Chondrocyte (in vitro differentiated cells): ENCODE data around the gene TOM1L2. TPM values are rescaled to one million over a fixed set of nuclear protein-coding genes. Genes with fewer than 3 reads are reported as not detected.
A peak's percentile ranks its signal among the peaks of the same experiment; 100 is the strongest.

Experiments used
- DNase-seq: peaks from one replicate; pipeline ENCODE4 v3.0.0; 2021; ENCODE audit warnings: mixed read lengths, low spot score
- H3K27ac Mint-ChIP-seq: one replicate; pipeline ENCODE4 v1.8.0; 2021; ENCODE audit warnings: mild to moderate bottlenecking, moderate library complexity, mixed read lengths; ENCODE audit not compliant: unreplicated experiment
- H3K27me3 Mint-ChIP-seq: 2 replicates; pipeline ENCODE4 v1.8.0; 2021; ENCODE audit warnings: low read depth, mixed read lengths
- H3K36me3 Mint-ChIP-seq: 2 replicates; pipeline ENCODE4 v1.8.0; 2021; ENCODE audit warnings: low read depth, mixed read lengths
- H3K4me1 Mint-ChIP-seq: 2 replicates; pipeline ENCODE4 v1.8.0; 2021; ENCODE audit warnings: low read depth, mild to moderate bottlenecking, mixed read lengths
- H3K4me3 Mint-ChIP-seq: one replicate; pipeline ENCODE4 v1.8.0; 2021; ENCODE audit warnings: mild to moderate bottlenecking, moderate library complexity, mixed read lengths; ENCODE audit not compliant: unreplicated experiment
- H3K9me3 Mint-ChIP-seq: 2 replicates; pipeline ENCODE4 v1.8.0; 2021; ENCODE audit warnings: low read depth, mixed read lengths
- total RNA-seq: library from RNA; stranded (reverse); gene quantifications from 3 replicates; pipeline ENCODE4 v1.2.1, GENCODE V29; 2021
- TF ChIP-seq, protein P1 (sequence below): fragments of 200-600 bp; sonication (generic); IDR thresholded peaks from 2 replicates; pipeline ENCODE4 v1.5.0; 2021; ENCODE audit warnings: antibody characterized with exemption, mild to moderate bottlenecking, moderate library complexity

The TOM1L2 gene
- total RNA-seq, 1 donor from 2014 or later: 56.1 TPM

GRCh38 chr17:17837966-17838962, 133.9 kb downstream of the TOM1L2 start:
- TF ChIP-seq, protein P1, sequence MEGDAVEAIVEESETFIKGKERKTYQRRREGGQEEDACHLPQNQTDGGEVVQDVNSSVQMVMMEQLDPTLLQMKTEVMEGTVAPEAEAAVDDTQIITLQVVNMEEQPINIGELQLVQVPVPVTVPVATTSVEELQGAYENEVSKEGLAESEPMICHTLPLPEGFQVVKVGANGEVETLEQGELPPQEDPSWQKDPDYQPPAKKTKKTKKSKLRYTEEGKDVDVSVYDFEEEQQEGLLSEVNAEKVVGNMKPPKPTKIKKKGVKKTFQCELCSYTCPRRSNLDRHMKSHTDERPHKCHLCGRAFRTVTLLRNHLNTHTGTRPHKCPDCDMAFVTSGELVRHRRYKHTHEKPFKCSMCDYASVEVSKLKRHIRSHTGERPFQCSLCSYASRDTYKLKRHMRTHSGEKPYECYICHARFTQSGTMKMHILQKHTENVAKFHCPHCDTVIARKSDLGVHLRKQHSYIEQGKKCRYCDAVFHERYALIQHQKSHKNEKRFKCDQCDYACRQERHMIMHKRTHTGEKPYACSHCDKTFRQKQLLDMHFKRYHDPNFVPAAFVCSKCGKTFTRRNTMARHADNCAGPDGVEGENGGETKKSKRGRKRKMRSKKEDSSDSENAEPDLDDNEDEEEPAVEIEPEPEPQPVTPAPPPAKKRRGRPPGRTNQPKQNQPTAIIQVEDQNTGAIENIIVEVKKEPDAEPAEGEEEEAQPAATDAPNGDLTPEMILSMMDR: no peak
- H3K4me1 Mint-ChIP-seq: peaks cover 59% of the 10 kb centered on the region
- no peaks in the 10 kb centered on the region for H3K36me3 Mint-ChIP-seq
- H3K27me3 Mint-ChIP-seq: no peaks in the 10 kb centered on the region
- peak overlapping the region; percentile 82 for H3K4me3 Mint-ChIP-seq
- H3K27ac Mint-ChIP-seq: peak overlapping the region; percentile 97
- DNase-seq: no peak
- H3K9me3 Mint-ChIP-seq: no peaks in the 10 kb centered on the region

DNA sequence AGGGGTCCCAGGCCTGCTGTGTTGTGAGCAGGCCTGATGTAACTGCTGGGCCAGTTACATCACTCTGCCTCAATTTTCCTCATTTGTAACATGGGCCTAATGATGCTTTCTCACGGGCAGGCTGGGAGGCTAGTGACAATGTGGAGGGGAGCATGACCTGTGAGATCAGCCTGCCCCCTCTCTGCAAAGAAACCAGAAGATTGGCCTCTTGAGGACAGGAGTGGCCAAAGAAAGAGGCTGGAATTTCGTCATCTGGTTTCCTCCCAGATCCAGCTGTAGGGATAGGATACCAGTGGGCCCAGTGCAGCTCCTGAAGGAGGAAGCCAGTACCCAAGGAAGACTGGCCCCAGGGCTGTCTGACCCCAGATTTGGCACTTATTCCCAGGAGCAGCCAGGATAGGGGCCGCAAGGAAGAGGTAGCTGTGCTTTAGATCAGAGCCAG, 134.8 kb downstream of the TOM1L2 start:
- H3K4me3 Mint-ChIP-seq: peak overlapping the region; percentile 82
- H3K27me3 Mint-ChIP-seq: no peaks in the 10 kb centered on the region
- peaks cover 59% of the 10 kb centered on the region for H3K4me1 Mint-ChIP-seq
- TF ChIP-seq, protein P1: no peak
- DNase-seq: no peak
- H3K36me3 Mint-ChIP-seq: no peaks in the 10 kb centered on the region
- H3K9me3 Mint-ChIP-seq: no peaks in the 10 kb centered on the region
- peak overlapping the region; percentile 97 for H3K27ac Mint-ChIP-seq

GRCh38 chr17:17836818-17837379, 135.3 kb downstream of the TOM1L2 start, which contains the start of gene SREBF1:
Gene SREBF1 (minus strand): TSS chr17:17836986. CDS start chr17:17836817, 169 bp downstream.
- TF ChIP-seq, protein P1: no peak
- Mint-ChIP-seq H3K4me1 (peaks cover 59% of the 10 kb centered on the region), H3K4me3 (peak within 1 kb of the TSS; percentile 82), H3K36me3 (no peaks in the 10 kb centered on the region), H3K9me3 (no peaks in the 10 kb centered on the region), H3K27me3 (no peaks in the 10 kb centered on the region), H3K27ac (peak within 1 kb of the TSS; percentile 97)
- DNase-seq: no peak

DNA sequence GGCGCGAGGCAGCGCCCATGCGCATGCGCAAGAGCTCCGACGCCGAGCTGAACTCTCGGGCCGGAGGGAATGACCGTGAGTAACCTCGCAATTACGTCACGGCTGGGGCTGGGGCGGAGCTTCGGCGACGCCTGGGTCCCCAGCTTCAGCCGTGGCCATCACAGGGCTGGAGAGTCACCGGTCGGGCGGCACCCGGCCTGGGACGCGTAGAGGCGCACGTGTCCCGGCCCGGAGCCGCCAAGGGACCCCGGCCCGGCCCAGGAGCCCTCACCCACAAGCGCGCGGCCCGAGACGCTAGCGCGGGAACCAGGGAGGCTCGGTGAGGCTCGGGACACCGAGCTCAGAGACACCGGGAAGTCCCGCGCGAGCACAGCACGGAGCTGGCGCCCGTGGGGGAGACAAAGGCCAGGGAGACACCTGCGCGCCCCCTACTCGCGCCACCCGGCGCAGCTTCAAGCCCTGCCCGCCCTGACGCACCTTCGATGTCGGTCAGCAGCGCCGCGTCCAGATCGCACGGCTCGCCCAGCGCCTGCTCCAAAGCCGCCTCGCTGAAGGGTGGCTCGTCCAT, 135.9 kb downstream of the TOM1L2 start:
- Mint-ChIP-seq H3K9me3 (no peaks in the 10 kb centered on the region), H3K4me1 (peaks cover 53% of the 10 kb centered on the region), H3K27ac (peak overlapping the region; percentile 87), H3K36me3 (no peaks in the 10 kb centered on the region), H3K4me3 (peak overlapping the region; percentile 82), H3K27me3 (no peaks in the 10 kb centered on the region)
- DNase-seq: no peak
- TF ChIP-seq, protein P1: no peak
